Measurements from ENCODE around the gene TSACC. TPM values are rescaled to one million over a fixed set of nuclear protein-coding genes. Genes with fewer than 3 reads are reported as not detected.

Gene TSACC
- total RNA-seq, 1 experiment from 2014 or later = 3.6 TPM

- POLR2A ChIA-PET = interaction anchor here (0.6 kb wide), 1 partner anchor 10 kb away, joined by 6 read pairs; no protein-coding TSS in a partner anchor
- DNase-seq (ENCODE audit: low read depth, low spot score) (no peak), ATAC-seq (no peak)
- no peaks in the 10 kb centered on the region for H3K27me3 ChIP-seq (ENCODE audit: control insufficient read depth, insufficient read depth, low read length)
- no peaks in the 10 kb centered on the region for H3K9me3 ChIP-seq (ENCODE audit: control insufficient read depth, insufficient read depth, low read depth, low read length)
- H3K4me1 ChIP-seq (ENCODE audit: control insufficient read depth, insufficient read depth, low read length) = no peaks in the 10 kb centered on the region
- H3K36me3 ChIP-seq (ENCODE audit: control insufficient read depth, insufficient read depth, low read length) = no peaks in the 10 kb centered on the region
- H3K4me3 ChIP-seq (ENCODE audit: low read depth in 2 of 2, low read length in 2 of 2) = no peak overlapping the region
- CTCF ChIA-PET = no interaction called here
- in situ Hi-C loops (cut with HindIII; ENCODE audit: low pct_unique_long_range_greater_than_20kb, low sequenced_read_pairs) (no loop called here), intact Hi-C loops (cut with micrococcal nuclease; ENCODE audit: unreplicated experiment) (no loop called here)
- H3K27ac ChIP-seq (ENCODE audit: low read length) = no peak overlapping the region
- no TSS peak for BruUV-seq (replicated peaks)
- TF ChIP-seq TCF7L2 (IDR thresholded peaks at IDR 0.05; ENCODE audit: low read depth, low read length) (no peak), POLR2AphosphoS5 (IDR thresholded peaks at IDR 0.05; ENCODE audit: low read depth, low read length) (no peak), SIN3A (IDR thresholded peaks at IDR 0.05; ENCODE audit: borderline replicate concordance, insufficient read depth, low read depth, low read length) (no peak), REST (IDR thresholded peaks at IDR 0.05; ENCODE audit: insufficient read depth in 1 of 2, low read depth in 2 of 2, low read length in 1 of 2) (no peak)
These were observed 37.8 kb downstream of the TSACC start for GRCh38 chr1:156376146-156376545.

GRCh38 chr1:156376958-156377919, 38.9 kb downstream of the TSACC start:
- intact Hi-C loops (cut with micrococcal nuclease; ENCODE audit: unreplicated experiment) = no loop called here
- no peaks in the 10 kb centered on the region for H3K9me3 ChIP-seq (ENCODE audit: control insufficient read depth, insufficient read depth, low read depth, low read length)
- no peaks in the 10 kb centered on the region for H3K4me1 ChIP-seq (ENCODE audit: control insufficient read depth, insufficient read depth, low read length)
- TF ChIP-seq TCF7L2 (IDR thresholded peaks at IDR 0.05; ENCODE audit: low read depth, low read length) = no peak
- no peak for ATAC-seq
- no peak overlapping the region for H3K4me3 ChIP-seq (ENCODE audit: low read depth in 2 of 2, low read length in 2 of 2)
- H3K27ac ChIP-seq (ENCODE audit: low read length) = no peak overlapping the region
- in situ Hi-C loops (cut with HindIII; ENCODE audit: low pct_unique_long_range_greater_than_20kb, low sequenced_read_pairs) = no loop called here
- DNase-seq (ENCODE audit: low read depth, low spot score) = no peak
- ChIA-PET CTCF (interaction anchor here (1.0 kb wide), 1 partner anchor 69 kb away, joined by 3 read pairs; no protein-coding TSS in a partner anchor), POLR2A (no interaction called here)
- H3K36me3 ChIP-seq (ENCODE audit: control insufficient read depth, insufficient read depth, low read length) = no peaks in the 10 kb centered on the region
- no peaks in the 10 kb centered on the region for H3K27me3 ChIP-seq (ENCODE audit: control insufficient read depth, insufficient read depth, low read length)
- BruUV-seq (replicated peaks) = no TSS peak

- no peaks in the 10 kb centered on the region for H3K9me3 ChIP-seq (ENCODE audit: control insufficient read depth, insufficient read depth, low read depth, low read length)
- no peaks in the 10 kb centered on the region for H3K36me3 ChIP-seq (ENCODE audit: control insufficient read depth, insufficient read depth, low read length)
- H3K27me3 ChIP-seq (ENCODE audit: control insufficient read depth, insufficient read depth, low read length) = no peaks in the 10 kb centered on the region
- no TSS peak for BruUV-seq (replicated peaks)
- TF ChIP-seq SIN3A (IDR thresholded peaks at IDR 0.05; ENCODE audit: borderline replicate concordance, insufficient read depth, low read depth, low read length) (no peak), REST (IDR thresholded peaks at IDR 0.05; ENCODE audit: insufficient read depth in 1 of 2, low read depth in 2 of 2, low read length in 1 of 2) (no peak), POLR2AphosphoS5 (IDR thresholded peaks at IDR 0.05; ENCODE audit: low read depth, low read length) (no peak), TCF7L2 (IDR thresholded peaks at IDR 0.05; ENCODE audit: low read depth, low read length) (no peak), CTCF (IDR thresholded peaks at IDR 0.05) (no peak)
- no peak overlapping the region for H3K27ac ChIP-seq (ENCODE audit: low read length)
- no peak overlapping the region for H3K4me3 ChIP-seq (ENCODE audit: low read depth in 2 of 2, low read length in 2 of 2)
- ATAC-seq = no peak
- no peak for DNase-seq (ENCODE audit: low read depth, low spot score)
- POLR2A ChIA-PET = interaction anchor here (0.6 kb wide), 1 partner anchor 214 kb away, joined by 6 read pairs; no protein-coding TSS in a partner anchor
- no peaks in the 10 kb centered on the region for H3K4me1 ChIP-seq (ENCODE audit: control insufficient read depth, insufficient read depth, low read length)
- intact Hi-C loops (cut with micrococcal nuclease; ENCODE audit: unreplicated experiment) = no loop called here
- CTCF ChIA-PET = no interaction called here
- in situ Hi-C loops (cut with HindIII; ENCODE audit: low pct_unique_long_range_greater_than_20kb, low sequenced_read_pairs) = no loop called here
These were observed 40.2 kb downstream of the TSACC start for GRCh38 chr1:156378557-156378956.

Data from Panc1 (cell line).